ENCODE data around the gene NFKBIZ.

Gene NFKBIZ

GRCh38 chr3:101829874-101830273, 19.4 kb upstream of the NFKBIZ start:
- TF ChIP-seq EGR1 (IDR thresholded peaks at IDR 0.05), result no peak
- no peak for TF ChIP-seq NFIC (IDR thresholded peaks at IDR 0.05)
- no peak for TF ChIP-seq USF1 (IDR thresholded peaks at IDR 0.05)
- no peak for TF ChIP-seq FOXM1 (IDR thresholded peaks at IDR 0.05; ENCODE audit: borderline replicate concordance, low read depth)
- TF ChIP-seq TEAD4 (IDR thresholded peaks at IDR 0.05), result no peak
- no peak for TF ChIP-seq CREB1 (IDR thresholded peaks at IDR 0.05; ENCODE audit: low read depth)
- TF ChIP-seq REST (IDR thresholded peaks at IDR 0.05; ENCODE audit: low read depth), result no peak
- TF ChIP-seq EP300 (IDR thresholded peaks at IDR 0.05; ENCODE audit: borderline replicate concordance), result no peak
- TF ChIP-seq MAX (IDR thresholded peaks at IDR 0.05), result no peak
- TF ChIP-seq YY1 (IDR thresholded peaks at IDR 0.05; ENCODE audit: low read depth), result no peak
- TF ChIP-seq ZBTB7A (IDR thresholded peaks at IDR 0.05; ENCODE audit: low read depth), result no peak

GRCh38 chr3:101833446-101833974, 15.8 kb upstream of the NFKBIZ start:
- TF ChIP-seq CREB1 (IDR thresholded peaks at IDR 0.05; ENCODE audit: low read depth), result no peak
- TF ChIP-seq TCF12 (IDR thresholded peaks at IDR 0.05; ENCODE audit: low read depth), result no peak
- TF ChIP-seq USF1 (IDR thresholded peaks at IDR 0.05), result no peak
- no peak for TF ChIP-seq FOXM1 (IDR thresholded peaks at IDR 0.05; ENCODE audit: borderline replicate concordance, low read depth)
- TF ChIP-seq TAF1 (IDR thresholded peaks at IDR 0.05; ENCODE audit: low read depth), result no peak
- no peak for TF ChIP-seq EP300 (IDR thresholded peaks at IDR 0.05; ENCODE audit: borderline replicate concordance)
- no peak for TF ChIP-seq REST (IDR thresholded peaks at IDR 0.05; ENCODE audit: low read depth)
- no peak for TF ChIP-seq ZBTB7A (IDR thresholded peaks at IDR 0.05; ENCODE audit: low read depth)
- TF ChIP-seq MAX (IDR thresholded peaks at IDR 0.05), result no peak
- TF ChIP-seq YY1 (IDR thresholded peaks at IDR 0.05; ENCODE audit: low read depth), result no peak
- no peak for TF ChIP-seq RAD21 (IDR thresholded peaks at IDR 0.05; ENCODE audit: low read depth)

GRCh38 chr3:101835676-101836075, 13.6 kb upstream of the NFKBIZ start:
- TF ChIP-seq EGR1 (IDR thresholded peaks at IDR 0.05) (no peak), NFIC (IDR thresholded peaks at IDR 0.05) (no peak), ZBTB7A (IDR thresholded peaks at IDR 0.05; ENCODE audit: low read depth) (no peak), YY1 (IDR thresholded peaks at IDR 0.05; ENCODE audit: low read depth) (no peak), TCF12 (IDR thresholded peaks at IDR 0.05; ENCODE audit: low read depth) (no peak), TEAD4 (IDR thresholded peaks at IDR 0.05) (no peak), CEBPB (IDR thresholded peaks at IDR 0.05) (no peak), FOXM1 (IDR thresholded peaks at IDR 0.05; ENCODE audit: borderline replicate concordance, low read depth) (no peak), EP300 (IDR thresholded peaks at IDR 0.05; ENCODE audit: borderline replicate concordance) (no peak), TAF1 (IDR thresholded peaks at IDR 0.05; ENCODE audit: low read depth) (no peak), USF1 (IDR thresholded peaks at IDR 0.05) (no peak), REST (IDR thresholded peaks at IDR 0.05; ENCODE audit: low read depth) (no peak), MAX (IDR thresholded peaks at IDR 0.05) (no peak), RAD21 (IDR thresholded peaks at IDR 0.05; ENCODE audit: low read depth) (no peak), CREB1 (IDR thresholded peaks at IDR 0.05; ENCODE audit: low read depth) (no peak)

- TF ChIP-seq TAF1 (IDR thresholded peaks at IDR 0.05; ENCODE audit: low read depth) (no peak), USF1 (IDR thresholded peaks at IDR 0.05) (no peak), EP300 (IDR thresholded peaks at IDR 0.05; ENCODE audit: borderline replicate concordance) (no peak), TCF12 (IDR thresholded peaks at IDR 0.05; ENCODE audit: low read depth) (no peak), MAX (IDR thresholded peaks at IDR 0.05) (no peak), ZBTB7A (IDR thresholded peaks at IDR 0.05; ENCODE audit: low read depth) (no peak), NFIC (IDR thresholded peaks at IDR 0.05) (no peak), CEBPB (IDR thresholded peaks at IDR 0.05) (no peak), YY1 (IDR thresholded peaks at IDR 0.05; ENCODE audit: low read depth) (no peak), EGR1 (IDR thresholded peaks at IDR 0.05) (no peak), CREB1 (IDR thresholded peaks at IDR 0.05; ENCODE audit: low read depth) (no peak), TEAD4 (IDR thresholded peaks at IDR 0.05) (no peak), REST (IDR thresholded peaks at IDR 0.05; ENCODE audit: low read depth) (no peak), FOXM1 (IDR thresholded peaks at IDR 0.05; ENCODE audit: borderline replicate concordance, low read depth) (no peak), RAD21 (IDR thresholded peaks at IDR 0.05; ENCODE audit: low read depth) (no peak)
Observed at GRCh38 chr3:101836160-101836559, 13.2 kb upstream of the NFKBIZ start.
